SK-N-SH treated with all-trans-retinoic acid at 6 μM for 48 hours (cell line): Measurements from ENCODE around the gene USP24.

Source experiments
- BACH2 ChIP-seq: fragments of 250-450 bp; sonication (Bioruptor Pico); IDR thresholded peaks from 2 replicates; pipeline ENCODE4 v1.9.0; 2021; ENCODE audit warnings: mild to moderate bottlenecking, borderline replicate concordance
- OSR1 ChIP-seq: fragments of 250-450 bp; sonication (Bioruptor Pico); IDR thresholded peaks from 2 replicates; pipeline ENCODE4 v1.8.0; 2022; ENCODE audit warnings: moderate library complexity, mild to moderate bottlenecking, inconsistent platforms
- SNAI2 ChIP-seq: fragments of 250-450 bp; sonication (Bioruptor Pico); IDR thresholded peaks from 2 replicates; pipeline ENCODE4 v1.5.0; 2020; ENCODE audit warnings: mild to moderate bottlenecking, moderate library complexity

DNA sequence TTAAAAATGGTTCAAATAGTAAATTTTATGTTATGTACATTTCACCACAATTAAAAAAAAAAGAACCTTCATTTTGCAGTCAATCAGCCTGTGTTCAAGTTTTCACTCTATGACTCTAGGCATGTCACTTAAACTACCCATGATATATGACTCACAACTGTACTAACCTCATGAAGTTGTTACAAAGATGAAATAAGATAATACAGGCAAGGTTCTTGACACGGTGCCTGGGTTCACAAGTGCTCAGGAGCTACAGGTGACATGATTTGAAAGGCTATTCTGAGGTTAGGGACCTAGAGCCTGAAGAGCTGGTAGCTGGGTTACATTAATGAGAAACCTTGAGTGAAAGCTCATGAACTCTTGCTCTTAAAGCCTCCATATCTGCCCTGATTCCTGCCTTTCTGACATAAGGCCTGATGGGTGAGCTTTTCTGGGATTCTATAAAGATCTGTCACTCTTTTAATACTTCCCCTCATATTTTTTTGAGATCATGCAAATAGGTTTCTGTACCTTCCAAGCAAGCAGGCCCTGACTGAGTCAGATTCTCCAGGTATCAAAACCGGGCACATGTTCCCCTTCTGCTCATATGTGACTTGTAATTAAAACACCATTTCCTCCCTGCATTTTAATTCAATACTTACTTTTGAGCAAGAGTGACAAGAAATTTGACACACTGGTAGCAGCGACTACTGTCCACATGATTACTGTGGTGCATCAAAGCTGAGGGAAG lies 141.8 kb downstream of the USP24 start:
- no peak for TF ChIP-seq BACH2 (CRISPR knock-in tag)
- TF ChIP-seq OSR1 (CRISPR knock-in tag), result no peak
- TF ChIP-seq SNAI2 (CRISPR knock-in tag), result no peak
